Loucy (cell line): ENCODE measurements around the gene APC2.

Experiments used
- H2AFZ ChIP-seq: fragments of 200-600 bp; sonication (generic); 2 replicates; pipeline ENCODE4 v1.6.0; 2016; ENCODE audit warnings: antibody characterized with exemption, mild to moderate bottlenecking, low read length, moderate library complexity
- H3F3A ChIP-seq: fragments of 200-600 bp; 2 replicates; pipeline ENCODE4 v1.6.0; 2016; ENCODE audit warnings: antibody characterized with exemption, low read depth, mild to moderate bottlenecking
- H3K27me3 ChIP-seq: fragments of 200-600 bp; sonication (generic); 2 replicates; pipeline ENCODE4 v1.6.1; 2014; ENCODE audit warnings: low read length, mild to moderate bottlenecking; ENCODE audit not compliant: insufficient read depth, poor library complexity, severe bottlenecking
- H3K36me3 ChIP-seq: fragments of 200-600 bp; sonication (generic); 2 replicates; pipeline ENCODE4 v1.6.1; 2016; ENCODE audit warnings: low read length; ENCODE audit not compliant: insufficient read depth
- H3K4me1 ChIP-seq: fragments of 200-600 bp; sonication (generic); 2 replicates; pipeline ENCODE4 v1.5.1; 2014; ENCODE audit warnings: low read length, mild to moderate bottlenecking; ENCODE audit not compliant: insufficient read depth, poor library complexity, severe bottlenecking
- H3K4me2 ChIP-seq: fragments of 200-600 bp; sonication (generic); 2 replicates; pipeline ENCODE4 v1.6.0; 2014; ENCODE audit warnings: antibody characterized with exemption, low read length, low read depth, mild to moderate bottlenecking; ENCODE audit not compliant: poor library complexity, severe bottlenecking
- H3K4me3 ChIP-seq: fragments of 200-600 bp; sonication (generic); 2 replicates; pipeline ENCODE4 v1.5.1; 2014; ENCODE audit warnings: low read length, mild to moderate bottlenecking, mixed read lengths; ENCODE audit not compliant: poor library complexity, severe bottlenecking
- H3K79me2 ChIP-seq: fragments of 200-600 bp; sonication (generic); 2 replicates; pipeline ENCODE4 v1.6.1; 2014; ENCODE audit warnings: low read length; ENCODE audit not compliant: insufficient read depth
- H3K9ac ChIP-seq: fragments of 200-600 bp; sonication (generic); 2 replicates; pipeline ENCODE4 v1.6.0; 2014; ENCODE audit warnings: mild to moderate bottlenecking, low read depth, low read length, moderate library complexity; ENCODE audit not compliant: poor library complexity, severe bottlenecking
- H3K9me2 ChIP-seq: fragments of 200-600 bp; sonication (generic); replicated peaks from 2 replicates; pipeline ENCODE4 v1.6.1; 2016; ENCODE audit warnings: low read depth, low read length, mixed read lengths
- H3K9me3 ChIP-seq: fragments of 200-600 bp; sonication (generic); 2 replicates; pipeline ENCODE4 v1.6.1; 2014; ENCODE audit warnings: mild to moderate bottlenecking, antibody characterized with exemption, low read length, low read depth; ENCODE audit not compliant: insufficient read depth
- H4K20me1 ChIP-seq: fragments of 200-600 bp; sonication (generic); 2 replicates; pipeline ENCODE4 v1.6.0; 2014; ENCODE audit warnings: antibody characterized with exemption, low read length, mild to moderate bottlenecking; ENCODE audit not compliant: insufficient read depth, poor library complexity, severe bottlenecking
- EZH2phosphoT487 ChIP-seq: fragments of 200-600 bp; IDR thresholded peaks from 2 replicates; pipeline ENCODE4 v1.6.1; 2018; ENCODE audit warnings: antibody characterized with exemption, mild to moderate bottlenecking, moderate library complexity, borderline replicate concordance
- TF ChIP-seq, protein P1 (sequence below): fragments of 200-600 bp; sonication (generic); conservative IDR thresholded peaks from 2 replicates; pipeline ENCODE4 v1.5.1; 2014; ENCODE audit warnings: mild to moderate bottlenecking, antibody characterized with exemption, low read length

APC2 gene

DNA sequence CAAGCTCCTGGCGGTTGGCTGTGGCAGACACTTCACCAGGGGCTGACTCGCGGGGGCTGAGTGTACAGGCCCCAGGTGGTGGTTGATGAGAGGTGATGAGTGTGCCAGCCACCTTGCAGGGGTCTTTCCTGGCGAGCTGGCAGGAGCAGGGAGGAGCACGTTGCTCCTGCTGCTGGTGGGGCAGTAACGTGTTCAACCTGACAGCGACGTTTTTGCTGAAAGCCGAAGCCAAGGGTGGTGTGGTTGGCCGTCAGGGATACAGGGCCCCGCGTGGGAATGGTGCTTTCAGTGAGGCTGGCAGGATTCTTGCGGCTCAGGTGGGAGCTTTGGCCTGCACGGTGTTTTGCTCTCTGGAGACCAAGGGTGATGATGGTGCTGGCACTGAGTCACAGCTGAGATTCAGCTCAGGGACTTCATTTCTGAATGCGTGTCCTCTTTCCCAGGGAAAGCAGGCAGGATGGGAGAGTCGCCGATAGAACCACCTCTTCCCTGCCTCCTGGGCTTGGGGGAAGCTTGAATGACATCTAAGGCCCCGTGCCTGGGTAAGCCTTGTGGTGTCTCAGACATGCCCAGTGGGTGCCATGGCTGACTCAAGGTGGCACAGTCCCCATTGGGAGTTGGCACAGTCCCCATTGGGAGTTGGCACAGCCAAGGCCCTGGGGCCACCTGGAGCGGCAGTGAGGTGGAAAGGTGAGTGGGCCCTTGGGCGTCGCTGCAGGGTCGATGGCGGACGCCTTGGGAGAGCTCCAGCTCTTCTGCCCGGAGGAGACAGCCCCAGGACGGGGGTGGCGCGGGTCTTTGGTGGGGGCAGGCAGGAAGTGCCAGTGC is 33.7 kb upstream of the APC2 start:
- Histone ChIP-seq H3K27me3 (no peaks in the 10 kb centered on the region), H3K9ac (no peak overlapping the region), H3K36me3 (peaks cover 69% of the 10 kb centered on the region; the same call in 1 of the 2 replicates), H2AFZ (no peak overlapping the region), H4K20me1 (peaks cover 78% of the 10 kb centered on the region), H3F3A (no peaks in the 10 kb centered on the region), H3K4me3 (no peak overlapping the region), H3K79me2 (peaks cover 94% of the 10 kb centered on the region), H3K4me1 (peaks cover 8% of the 10 kb centered on the region), H3K9me2 (no peaks in the 10 kb centered on the region), H3K9me3 (no peaks in the 10 kb centered on the region), H3K4me2 (no peak overlapping the region)
- TF ChIP-seq, protein P1, sequence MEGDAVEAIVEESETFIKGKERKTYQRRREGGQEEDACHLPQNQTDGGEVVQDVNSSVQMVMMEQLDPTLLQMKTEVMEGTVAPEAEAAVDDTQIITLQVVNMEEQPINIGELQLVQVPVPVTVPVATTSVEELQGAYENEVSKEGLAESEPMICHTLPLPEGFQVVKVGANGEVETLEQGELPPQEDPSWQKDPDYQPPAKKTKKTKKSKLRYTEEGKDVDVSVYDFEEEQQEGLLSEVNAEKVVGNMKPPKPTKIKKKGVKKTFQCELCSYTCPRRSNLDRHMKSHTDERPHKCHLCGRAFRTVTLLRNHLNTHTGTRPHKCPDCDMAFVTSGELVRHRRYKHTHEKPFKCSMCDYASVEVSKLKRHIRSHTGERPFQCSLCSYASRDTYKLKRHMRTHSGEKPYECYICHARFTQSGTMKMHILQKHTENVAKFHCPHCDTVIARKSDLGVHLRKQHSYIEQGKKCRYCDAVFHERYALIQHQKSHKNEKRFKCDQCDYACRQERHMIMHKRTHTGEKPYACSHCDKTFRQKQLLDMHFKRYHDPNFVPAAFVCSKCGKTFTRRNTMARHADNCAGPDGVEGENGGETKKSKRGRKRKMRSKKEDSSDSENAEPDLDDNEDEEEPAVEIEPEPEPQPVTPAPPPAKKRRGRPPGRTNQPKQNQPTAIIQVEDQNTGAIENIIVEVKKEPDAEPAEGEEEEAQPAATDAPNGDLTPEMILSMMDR, result no peak
- no peak for TF ChIP-seq EZH2phosphoT487

DNA sequence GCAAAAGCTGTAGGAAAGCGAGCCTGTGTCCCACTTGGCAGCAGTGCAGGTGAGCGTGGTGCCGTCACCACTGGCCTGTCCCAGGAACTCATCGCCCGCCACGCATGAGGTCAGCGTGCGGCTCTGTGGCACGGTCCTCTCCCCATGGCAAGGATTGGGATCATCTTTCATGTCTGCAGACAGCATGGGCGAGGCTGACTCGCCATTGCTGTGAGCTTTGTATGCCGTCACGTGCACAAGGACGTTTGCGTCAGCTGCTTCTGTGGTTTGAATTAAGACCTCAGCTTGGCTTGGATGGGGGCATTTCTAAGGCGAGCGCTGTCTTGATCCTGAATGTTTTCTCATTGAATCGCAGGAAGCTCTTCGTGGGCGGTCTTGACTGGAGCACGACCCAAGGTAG is 32.8 kb upstream of the APC2 start:
- no peak overlapping the region for H3K4me3 ChIP-seq
- no peaks in the 10 kb centered on the region for H3F3A ChIP-seq
- H3K9me3 ChIP-seq, result no peaks in the 10 kb centered on the region
- no peaks in the 10 kb centered on the region for H3K27me3 ChIP-seq
- H3K4me2 ChIP-seq, result no peak overlapping the region
- no peaks in the 10 kb centered on the region for H3K9me2 ChIP-seq
- peaks cover 78% of the 10 kb centered on the region; the same call in 1 of the 2 replicates for H3K36me3 ChIP-seq
- no peak overlapping the region for H2AFZ ChIP-seq
- no peak overlapping the region for H3K9ac ChIP-seq
- TF ChIP-seq, protein P1, result no peak
- no peak for TF ChIP-seq EZH2phosphoT487
- H3K4me1 ChIP-seq, result peaks cover under 1% of the 10 kb centered on the region
- peaks cover 87% of the 10 kb centered on the region for H3K79me2 ChIP-seq
- H4K20me1 ChIP-seq, result peaks cover 73% of the 10 kb centered on the region

DNA sequence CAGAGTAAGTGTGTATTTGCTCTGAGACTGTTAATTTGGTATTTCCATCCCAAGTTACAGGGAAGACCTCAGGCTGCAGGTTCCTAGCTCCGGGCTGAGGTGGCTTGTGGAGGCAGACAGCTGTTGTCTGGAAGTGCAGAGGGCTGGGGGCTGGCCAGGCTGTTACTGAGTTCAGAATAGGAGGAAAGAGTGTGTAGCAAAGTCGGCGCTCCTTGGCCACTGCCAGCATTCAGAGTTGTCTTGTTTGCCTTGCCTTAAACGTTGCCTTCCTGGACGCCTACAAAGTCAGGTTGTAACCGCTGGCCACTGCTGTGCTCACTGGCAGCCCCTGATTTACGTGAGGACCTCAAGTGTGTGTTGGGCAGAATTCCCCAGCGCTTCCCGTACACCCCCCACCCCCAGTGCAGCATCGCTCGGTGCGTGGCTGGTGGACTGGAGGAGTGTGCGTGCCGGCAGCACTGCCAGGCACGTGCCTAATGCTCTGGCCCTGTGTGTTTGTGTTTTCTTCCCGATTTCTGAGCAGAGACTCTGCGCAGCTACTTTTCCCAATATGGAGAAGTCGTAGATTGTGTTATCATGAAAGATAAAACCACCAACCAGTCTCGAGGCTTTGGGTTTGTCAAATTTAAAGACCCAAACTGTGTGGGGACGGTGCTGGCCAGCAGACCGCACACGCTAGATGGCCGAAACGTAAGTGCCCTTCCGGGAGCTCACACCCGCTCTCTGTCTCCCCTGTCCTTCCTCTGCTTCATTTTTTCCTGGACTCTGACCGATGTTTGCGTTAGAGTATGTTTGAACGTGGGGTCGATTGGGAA is 32.0 kb upstream of the APC2 start:
- Histone ChIP-seq H3K4me2 (no peak overlapping the region), H4K20me1 (peaks cover 73% of the 10 kb centered on the region), H3K4me3 (no peak overlapping the region), H3K79me2 (peaks cover 82% of the 10 kb centered on the region), H3K4me1 (no peaks in the 10 kb centered on the region), H3K9ac (no peak overlapping the region), H3F3A (no peaks in the 10 kb centered on the region), H3K36me3 (peaks cover 81% of the 10 kb centered on the region; the same call in 1 of the 2 replicates), H2AFZ (no peak overlapping the region), H3K9me3 (no peaks in the 10 kb centered on the region), H3K9me2 (no peaks in the 10 kb centered on the region), H3K27me3 (no peaks in the 10 kb centered on the region)
- TF ChIP-seq, protein P1, result no peak
- TF ChIP-seq EZH2phosphoT487, result no peak
